ENCODE results near the gene REEP1. TPM values are rescaled to one million over a fixed set of nuclear protein-coding genes. Genes with fewer than 3 reads are reported as not detected.

Gene REEP1
- total RNA-seq, 1 experiment from 2014 or later, result 5.9 TPM

DNA sequence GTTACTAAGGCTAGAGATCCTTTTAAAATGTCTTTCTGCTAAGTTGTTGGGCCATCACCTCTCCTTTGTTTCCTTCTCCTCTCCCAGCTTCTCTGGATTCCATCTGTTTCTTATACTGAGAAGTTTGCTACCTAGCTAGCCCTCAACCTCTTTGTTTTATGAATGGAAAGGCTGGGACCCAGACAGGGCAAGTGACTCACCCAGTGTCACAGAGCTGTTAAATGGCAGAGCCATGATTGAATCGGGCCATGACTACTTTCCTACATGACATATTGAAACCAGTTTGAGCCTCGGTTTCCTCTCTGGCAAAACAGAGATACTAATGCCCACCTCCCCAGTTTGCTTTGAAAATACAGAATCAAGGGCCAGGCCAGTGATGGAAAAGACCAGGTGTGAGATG lies 24.1 kb downstream of the REEP1 start:
- no peaks in the 10 kb centered on the region for H3K9me2 ChIP-seq (ENCODE audit: insufficient read depth)
- H3K4me3 ChIP-seq (replicated peaks in 1 of 2; ENCODE audit: low read depth in 1 of 2, low read length in 2 of 2), result no peak overlapping the region
- H3K79me2 ChIP-seq (ENCODE audit: insufficient read depth, low read length), result no peaks in the 10 kb centered on the region
- DNase-seq (ENCODE audit: low read depth, low spot score), result no peak
- no peaks in the 10 kb centered on the region for H3K36me3 ChIP-seq (ENCODE audit: control insufficient read depth in 1 of 2, insufficient read depth in 2 of 2, low read length in 2 of 2)
- no peaks in the 10 kb centered on the region for H3K4me1 ChIP-seq (ENCODE audit: control insufficient read depth in 1 of 2, insufficient read depth in 2 of 2, low read length in 2 of 2)
- no peak overlapping the region for H2AFZ ChIP-seq (ENCODE audit: low read depth, low read length, poor library complexity, severe bottlenecking)
- no TSS peak for BruUV-seq (replicated peaks)
- no peak overlapping the region for H3K27ac ChIP-seq (ENCODE audit: low read depth, low read length)
- no peak for ATAC-seq
- ChIA-PET POLR2A (no interaction called here), RAD21 (ENCODE audit: low non-redundant PET in 1 of 2, low total read pairs in 2 of 2, uncharacterized antibody in 2 of 2, unreplicated experiment in 2 of 2) (no interaction called here), CTCF (no interaction called here)
- intact Hi-C loops (cut with micrococcal nuclease), result no loop called here
- H3K9me3 ChIP-seq (ENCODE audit: control insufficient read depth in 1 of 2, insufficient read depth in 1 of 2, low read depth in 1 of 2, low read length in 2 of 2), result no peaks in the 10 kb centered on the region
- no peaks in the 10 kb centered on the region for H3K27me3 ChIP-seq (ENCODE audit: insufficient read depth, low read length)
- TF ChIP-seq, protein P1, sequence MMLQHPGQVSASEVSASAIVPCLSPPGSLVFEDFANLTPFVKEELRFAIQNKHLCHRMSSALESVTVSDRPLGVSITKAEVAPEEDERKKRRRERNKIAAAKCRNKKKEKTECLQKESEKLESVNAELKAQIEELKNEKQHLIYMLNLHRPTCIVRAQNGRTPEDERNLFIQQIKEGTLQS (IDR thresholded peaks at IDR 0.05), result no peak
- no peak for TF ChIP-seq SP1 (IDR thresholded peaks at IDR 0.05; ENCODE audit: low read depth)
- TF ChIP-seq CBX3 (IDR thresholded peaks at IDR 0.05; ENCODE audit: low read depth), result no peak
- TF ChIP-seq ZFX (IDR thresholded peaks at IDR 0.05), result no peak
- TF ChIP-seq CTCF (IDR thresholded peaks at IDR 0.05 in 2 of 3, conservative IDR thresholded peaks at IDR 0.05 in 1 of 3; ENCODE audit: borderline replicate concordance in 1 of 3, insufficient read depth in 1 of 3, low read depth in 2 of 3, low read length in 2 of 3), result no peak
- TF ChIP-seq CEBPB (IDR thresholded peaks at IDR 0.05; ENCODE audit: low read depth), result no peak
- no peak for TF ChIP-seq SRF (IDR thresholded peaks at IDR 0.05; ENCODE audit: low read depth)
- TF ChIP-seq FOSL1 (IDR thresholded peaks at IDR 0.05; ENCODE audit: low read depth), result no peak
- TF ChIP-seq REST (IDR thresholded peaks at IDR 0.05; ENCODE audit: low read depth), result no peak
- no peak for TF ChIP-seq POLR2AphosphoS5 (IDR thresholded peaks at IDR 0.05; ENCODE audit: low read depth, low read length)
- TF ChIP-seq EZH2 (IDR thresholded peaks at IDR 0.05), result no peak
- TF ChIP-seq POLR2A (IDR thresholded peaks at IDR 0.05; ENCODE audit: borderline replicate concordance, extremely low read depth, insufficient read depth, insufficient read length), result no peak
- no peak for TF ChIP-seq JUND (IDR thresholded peaks at IDR 0.05)
- TF ChIP-seq, protein P2, sequence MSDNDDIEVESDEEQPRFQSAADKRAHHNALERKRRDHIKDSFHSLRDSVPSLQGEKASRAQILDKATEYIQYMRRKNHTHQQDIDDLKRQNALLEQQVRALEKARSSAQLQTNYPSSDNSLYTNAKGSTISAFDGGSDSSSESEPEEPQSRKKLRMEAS (IDR thresholded peaks at IDR 0.05), result no peak
- no peak for TF ChIP-seq ZNF274 (IDR thresholded peaks at IDR 0.05; ENCODE audit: low read depth, low read length)
- no peak for TF ChIP-seq EZH2phosphoT487 (IDR thresholded peaks at IDR 0.05; ENCODE audit: borderline replicate concordance)
- H3K9ac ChIP-seq (ENCODE audit: low read length), result no peak overlapping the region
- no peak overlapping the region for H3K4me2 ChIP-seq (ENCODE audit: low read length)
- H4K20me1 ChIP-seq (ENCODE audit: insufficient read depth), result no peaks in the 10 kb centered on the region

All from HCT116 (cell line).